Measurements from ENCODE around the gene UTS2B. TPM values are rescaled to one million over a fixed set of nuclear protein-coding genes. Genes with fewer than 3 reads are reported as not detected.
A peak's percentile ranks its signal among the peaks of the same experiment; 100 is the strongest.

UTS2B gene
- total and polyA plus RNA-seq, 2 experiments from 2014 or later = 0.21 TPM; not detected in 1

- TF ChIP-seq, protein P1, sequence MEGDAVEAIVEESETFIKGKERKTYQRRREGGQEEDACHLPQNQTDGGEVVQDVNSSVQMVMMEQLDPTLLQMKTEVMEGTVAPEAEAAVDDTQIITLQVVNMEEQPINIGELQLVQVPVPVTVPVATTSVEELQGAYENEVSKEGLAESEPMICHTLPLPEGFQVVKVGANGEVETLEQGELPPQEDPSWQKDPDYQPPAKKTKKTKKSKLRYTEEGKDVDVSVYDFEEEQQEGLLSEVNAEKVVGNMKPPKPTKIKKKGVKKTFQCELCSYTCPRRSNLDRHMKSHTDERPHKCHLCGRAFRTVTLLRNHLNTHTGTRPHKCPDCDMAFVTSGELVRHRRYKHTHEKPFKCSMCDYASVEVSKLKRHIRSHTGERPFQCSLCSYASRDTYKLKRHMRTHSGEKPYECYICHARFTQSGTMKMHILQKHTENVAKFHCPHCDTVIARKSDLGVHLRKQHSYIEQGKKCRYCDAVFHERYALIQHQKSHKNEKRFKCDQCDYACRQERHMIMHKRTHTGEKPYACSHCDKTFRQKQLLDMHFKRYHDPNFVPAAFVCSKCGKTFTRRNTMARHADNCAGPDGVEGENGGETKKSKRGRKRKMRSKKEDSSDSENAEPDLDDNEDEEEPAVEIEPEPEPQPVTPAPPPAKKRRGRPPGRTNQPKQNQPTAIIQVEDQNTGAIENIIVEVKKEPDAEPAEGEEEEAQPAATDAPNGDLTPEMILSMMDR (conservative IDR thresholded peaks at IDR 0.05; ENCODE audit: low read depth in 2 of 2) = no peak
- TF ChIP-seq STAT1 (IDR thresholded peaks at IDR 0.05; ENCODE audit: unreplicated experiment) = no peak
- TF ChIP-seq NANOG (IDR thresholded peaks at IDR 0.05; ENCODE audit: borderline replicate concordance) = no peak
Observed at GRCh38 chr3:191362037-191362436, 31.7 kb upstream of the UTS2B start (continued).

GRCh38 chr3:191361456-191361855 lies 31.1 kb upstream of the UTS2B start:
- H3K4me2 ChIP-seq = no peak overlapping the region
- TF ChIP-seq ETS1 (IDR thresholded peaks at IDR 0.05) (no peak), ZNF114 (CRISPR knock-in tag; IDR thresholded peaks at IDR 0.05) (no peak), JUNB (IDR thresholded peaks at IDR 0.05; ENCODE audit: unreplicated experiment) (no peak), ZNF331 (CRISPR knock-in tag; IDR thresholded peaks at IDR 0.05; ENCODE audit: low read depth) (no peak), NANOG (IDR thresholded peaks at IDR 0.05; ENCODE audit: borderline replicate concordance) (no peak), EZH2 (IDR thresholded peaks at IDR 0.05; ENCODE audit: low read depth, unreplicated experiment) (no peak), CREB1 (CRISPR knock-in tag; IDR thresholded peaks at IDR 0.05; ENCODE audit: low read depth) (no peak), POLR2AphosphoS5 (IDR thresholded peaks at IDR 0.05; ENCODE audit: low read depth) (no peak), STAT1 (IDR thresholded peaks at IDR 0.05; ENCODE audit: unreplicated experiment) (no peak), EZH2phosphoT487 (IDR thresholded peaks at IDR 0.05; ENCODE audit: unreplicated experiment) (no peak)
- TF ChIP-seq, protein P1 (conservative IDR thresholded peaks at IDR 0.05; ENCODE audit: low read depth in 2 of 2) = no peak
- TF ChIP-seq, protein P2, sequence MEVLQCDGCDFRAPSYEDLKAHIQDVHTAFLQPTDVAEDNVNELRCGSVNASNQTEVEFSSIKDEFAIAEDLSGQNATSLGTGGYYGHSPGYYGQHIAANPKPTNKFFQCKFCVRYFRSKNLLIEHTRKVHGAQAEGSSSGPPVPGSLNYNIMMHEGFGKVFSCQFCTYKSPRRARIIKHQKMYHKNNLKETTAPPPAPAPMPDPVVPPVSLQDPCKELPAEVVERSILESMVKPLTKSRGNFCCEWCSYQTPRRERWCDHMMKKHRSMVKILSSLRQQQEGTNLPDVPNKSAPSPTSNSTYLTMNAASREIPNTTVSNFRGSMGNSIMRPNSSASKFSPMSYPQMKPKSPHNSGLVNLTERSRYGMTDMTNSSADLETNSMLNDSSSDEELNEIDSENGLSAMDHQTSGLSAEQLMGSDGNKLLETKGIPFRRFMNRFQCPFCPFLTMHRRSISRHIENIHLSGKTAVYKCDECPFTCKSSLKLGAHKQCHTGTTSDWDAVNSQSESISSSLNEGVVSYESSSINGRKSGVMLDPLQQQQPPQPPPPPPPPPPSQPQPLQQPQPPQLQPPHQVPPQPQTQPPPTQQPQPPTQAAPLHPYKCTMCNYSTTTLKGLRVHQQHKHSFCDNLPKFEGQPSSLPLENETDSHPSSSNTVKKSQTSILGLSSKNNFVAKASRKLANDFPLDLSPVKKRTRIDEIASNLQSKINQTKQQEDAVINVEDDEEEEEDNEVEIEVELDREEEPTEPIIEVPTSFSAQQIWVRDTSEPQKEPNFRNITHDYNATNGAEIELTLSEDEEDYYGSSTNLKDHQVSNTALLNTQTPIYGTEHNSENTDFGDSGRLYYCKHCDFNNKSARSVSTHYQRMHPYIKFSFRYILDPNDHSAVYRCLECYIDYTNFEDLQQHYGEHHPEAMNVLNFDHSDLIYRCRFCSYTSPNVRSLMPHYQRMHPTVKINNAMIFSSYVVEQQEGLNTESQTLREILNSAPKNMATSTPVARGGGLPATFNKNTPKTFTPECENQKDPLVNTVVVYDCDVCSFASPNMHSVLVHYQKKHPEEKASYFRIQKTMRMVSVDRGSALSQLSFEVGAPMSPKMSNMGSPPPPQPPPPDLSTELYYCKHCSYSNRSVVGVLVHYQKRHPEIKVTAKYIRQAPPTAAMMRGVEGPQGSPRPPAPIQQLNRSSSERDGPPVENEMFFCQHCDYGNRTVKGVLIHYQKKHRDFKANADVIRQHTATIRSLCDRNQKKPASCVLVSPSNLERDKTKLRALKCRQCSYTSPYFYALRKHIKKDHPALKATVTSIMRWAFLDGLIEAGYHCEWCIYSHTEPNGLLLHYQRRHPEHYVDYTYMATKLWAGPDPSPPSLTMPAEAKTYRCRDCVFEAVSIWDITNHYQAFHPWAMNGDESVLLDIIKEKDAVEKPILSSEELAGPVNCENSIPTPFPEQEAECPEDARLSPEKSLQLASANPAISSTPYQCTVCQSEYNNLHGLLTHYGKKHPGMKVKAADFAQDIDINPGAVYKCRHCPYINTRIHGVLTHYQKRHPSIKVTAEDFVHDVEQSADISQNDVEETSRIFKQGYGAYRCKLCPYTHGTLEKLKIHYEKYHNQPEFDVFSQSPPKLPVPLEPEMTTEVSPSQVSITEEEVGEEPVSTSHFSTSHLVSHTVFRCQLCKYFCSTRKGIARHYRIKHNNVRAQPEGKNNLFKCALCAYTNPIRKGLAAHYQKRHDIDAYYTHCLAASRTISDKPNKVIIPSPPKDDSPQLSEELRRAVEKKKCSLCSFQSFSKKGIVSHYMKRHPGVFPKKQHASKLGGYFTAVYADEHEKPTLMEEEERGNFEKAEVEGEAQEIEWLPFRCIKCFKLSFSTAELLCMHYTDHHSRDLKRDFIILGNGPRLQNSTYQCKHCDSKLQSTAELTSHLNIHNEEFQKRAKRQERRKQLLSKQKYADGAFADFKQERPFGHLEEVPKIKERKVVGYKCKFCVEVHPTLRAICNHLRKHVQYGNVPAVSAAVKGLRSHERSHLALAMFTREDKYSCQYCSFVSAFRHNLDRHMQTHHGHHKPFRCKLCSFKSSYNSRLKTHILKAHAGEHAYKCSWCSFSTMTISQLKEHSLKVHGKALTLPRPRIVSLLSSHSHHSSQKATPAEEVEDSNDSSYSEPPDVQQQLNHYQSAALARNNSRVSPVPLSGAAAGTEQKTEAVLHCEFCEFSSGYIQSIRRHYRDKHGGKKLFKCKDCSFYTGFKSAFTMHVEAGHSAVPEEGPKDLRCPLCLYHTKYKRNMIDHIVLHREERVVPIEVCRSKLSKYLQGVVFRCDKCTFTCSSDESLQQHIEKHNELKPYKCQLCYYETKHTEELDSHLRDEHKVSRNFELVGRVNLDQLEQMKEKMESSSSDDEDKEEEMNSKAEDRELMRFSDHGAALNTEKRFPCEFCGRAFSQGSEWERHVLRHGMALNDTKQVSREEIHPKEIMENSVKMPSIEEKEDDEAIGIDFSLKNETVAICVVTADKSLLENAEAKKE (CRISPR knock-in tag; IDR thresholded peaks at IDR 0.05) = no peak

More at GRCh38 chr3:191361456-191361855, 31.1 kb upstream of the UTS2B start:
- Histone ChIP-seq H3K36me3 (ENCODE audit: insufficient read depth) (no peaks in the 10 kb centered on the region; the same call in 1 of the 2 replicates), H3K9me2 (ENCODE audit: insufficient read depth) (no peaks in the 10 kb centered on the region), H3F3A (replicated peaks; ENCODE audit: low read depth) (no peaks in the 10 kb centered on the region), H3K79me2 (replicated peaks; ENCODE audit: insufficient read depth) (no peaks in the 10 kb centered on the region), H3K27me3 (ENCODE audit: insufficient read depth) (no peaks in the 10 kb centered on the region), H3K27ac (ENCODE audit: low read depth) (no peak overlapping the region), H4K20me1 (replicated peaks; ENCODE audit: insufficient read depth) (no peaks in the 10 kb centered on the region), H3K4me1 (ENCODE audit: insufficient read depth) (peaks cover 44% of the 10 kb centered on the region), H2AFZ (no peak overlapping the region), H3K4me3 (no peak overlapping the region)
- no peak for ATAC-seq
- peaks cover 22% of the 10 kb centered on the region for H3K36me3 Mint-ChIP-seq (ENCODE audit: low read depth)
- peak overlapping the region; percentile 29; the same call in 1 of the 2 replicates for H3K27ac Mint-ChIP-seq
- H3K4me1 Mint-ChIP-seq = peaks cover 66% of the 10 kb centered on the region
- H3K4me3 Mint-ChIP-seq = no peak overlapping the region
- DNase-seq (ENCODE audit: low spot score) = no peak
- H3K27me3 Mint-ChIP-seq (ENCODE audit: insufficient read depth, low read depth, poor library complexity) = no peaks in the 10 kb centered on the region
- H3K9me3 Mint-ChIP-seq = no peaks in the 10 kb centered on the region

All from GM23338 (cell line).